Effector memory CD4-positive, alpha-beta T cell (primary cell): ENCODE results near the gene ZFP36.
"Not testable (repeated sequence)": the region's sequence is repeated elsewhere in the genome, so short reads cannot be mapped to it uniquely, and the experiment has no call there.

Experiments used
- DNase-seq, 3 donors: peaks; one replicate each; pipeline ENCODE4 v3.0.0-alpha.2; 2020
- H3K27ac ChIP-seq: 2 replicates; pipeline ENCODE4 v1.7.0; 2013; ENCODE audit warnings: mild to moderate bottlenecking, low read length, moderate library complexity; ENCODE audit not compliant: insufficient read depth, poor library complexity, severe bottlenecking
- H3K27me3 ChIP-seq: replicated peaks from 2 replicates; pipeline ENCODE4 v1.7.0; 2013; ENCODE audit warnings: mild to moderate bottlenecking, low read length; ENCODE audit not compliant: insufficient read depth, control insufficient read depth, poor library complexity, severe bottlenecking
- H3K36me3 ChIP-seq: 2 replicates; pipeline ENCODE4 v1.7.0; 2013; ENCODE audit warnings: mild to moderate bottlenecking, low read length, moderate library complexity; ENCODE audit not compliant: control insufficient read depth, insufficient read depth
- H3K4me1 ChIP-seq: 2 replicates; pipeline ENCODE4 v1.7.0; 2013; ENCODE audit warnings: low read length, mild to moderate bottlenecking; ENCODE audit not compliant: control insufficient read depth, insufficient read depth, poor library complexity, severe bottlenecking
- H3K4me3 ChIP-seq: 2 replicates; pipeline ENCODE4 v1.7.0; 2013; ENCODE audit warnings: low read length, low read depth, mild to moderate bottlenecking; ENCODE audit not compliant: insufficient read depth, poor library complexity, severe bottlenecking
- H3K9me3 ChIP-seq: 2 replicates; pipeline ENCODE4 v1.7.0; 2013; ENCODE audit warnings: mild to moderate bottlenecking, low read length, moderate library complexity; ENCODE audit not compliant: control insufficient read depth

ZFP36 gene

GRCh38 chr19:39446365-39447084 is 39.9 kb downstream of the ZFP36 start:
- Histone ChIP-seq H3K4me1 (peaks cover 21% of the 10 kb centered on the region), H3K27me3 (no peaks in the 10 kb centered on the region), H3K27ac (peak overlapping the region; percentile 95), H3K4me3 (peak overlapping the region; percentile 88), H3K9me3 (no peaks in the 10 kb centered on the region), H3K36me3 (peaks cover 3% of the 10 kb centered on the region)
- no peak for DNase-seq

- no peaks in the 10 kb centered on the region for H3K9me3 ChIP-seq
- H3K27me3 ChIP-seq: no peaks in the 10 kb centered on the region
- H3K4me1 ChIP-seq: peaks cover 21% of the 10 kb centered on the region
- no peak overlapping the region for H3K4me3 ChIP-seq
- DNase-seq: no peak
- peaks cover 16% of the 10 kb centered on the region for H3K36me3 ChIP-seq
- H3K27ac ChIP-seq: peak overlapping the region; percentile 25
Observed at GRCh38 chr19:39448271-39448670, 41.6 kb downstream of the ZFP36 start.

GRCh38 chr19:39449116-39449797 is 42.6 kb downstream of the ZFP36 start:
- Histone ChIP-seq H3K4me1 (peaks cover 21% of the 10 kb centered on the region), H3K27me3 (no peaks in the 10 kb centered on the region), H3K4me3 (no peak overlapping the region), H3K27ac (no peak overlapping the region), H3K36me3 (peaks cover 25% of the 10 kb centered on the region), H3K9me3 (no peaks in the 10 kb centered on the region)
- DNase-seq: no peak

- Histone ChIP-seq H3K36me3 (peaks cover 33% of the 10 kb centered on the region), H3K4me1 (peaks cover 18% of the 10 kb centered on the region)
- H3K27ac ChIP-seq, DNase-seq, H3K27me3 ChIP-seq, H3K9me3 ChIP-seq, H3K4me3 ChIP-seq: not testable (repeated sequence)
Observed at GRCh38 chr19:39451257-39451656, 44.6 kb downstream of the ZFP36 start.
